MM.1S (cell line): ENCODE measurements around the gene ITSN2.

Experiments
- DNase-seq: peaks from one replicate; pipeline ENCODE4 v3.0.0-alpha.2; 2015
- H2AFZ ChIP-seq: fragments of 300-600 bp; sonication (generic); 2 replicates; pipeline ENCODE4 v1.6.0; 2016; ENCODE audit warnings: antibody characterized with exemption, low read length
- H3F3A ChIP-seq: fragments of 300-600 bp; sonication (generic); 2 replicates; pipeline ENCODE4 v1.6.1; 2016; ENCODE audit warnings: mild to moderate bottlenecking, antibody characterized with exemption, low read length, moderate library complexity, mixed read lengths; ENCODE audit not compliant: insufficient read depth
- H3K27ac ChIP-seq: fragments of 300-600 bp; sonication (generic); 2 replicates; pipeline ENCODE4 v1.5.1; 2016; ENCODE audit warnings: mild to moderate bottlenecking, low read length
- H3K27me3 ChIP-seq: fragments of 300-600 bp; sonication (generic); replicated peaks from 2 replicates; pipeline ENCODE4 v1.6.0; 2016; ENCODE audit warnings: low read length; ENCODE audit not compliant: insufficient read depth
- H3K36me3 ChIP-seq: fragments of 300-600 bp; sonication (generic); replicated peaks from 2 replicates; pipeline ENCODE4 v1.6.1; 2016; ENCODE audit warnings: mild to moderate bottlenecking, low read length, mixed read lengths; ENCODE audit not compliant: insufficient read depth
- H3K4me1 ChIP-seq: fragments of 300-600 bp; sonication (generic); 2 replicates; pipeline ENCODE4 v1.6.1; 2016; ENCODE audit warnings: low read length, mixed read lengths
- H3K4me2 ChIP-seq: fragments of 300-600 bp; sonication (generic); 2 replicates; pipeline ENCODE4 v1.6.0; 2016; ENCODE audit warnings: low read depth, low read length
- H3K4me3 ChIP-seq: fragments of 300-600 bp; sonication (generic); 2 replicates; pipeline ENCODE4 v1.5.1; 2016; ENCODE audit warnings: low read length, mixed read lengths
- H3K79me2 ChIP-seq: fragments of 300-600 bp; sonication (generic); 2 replicates; pipeline ENCODE4 v1.6.1; 2016; ENCODE audit warnings: mixed run types, low read length, mixed read lengths
- H3K9ac ChIP-seq: fragments of 300-600 bp; sonication (generic); 2 replicates; pipeline ENCODE4 v1.6.1; 2016; ENCODE audit warnings: low read length, mixed read lengths
- H3K9me2 ChIP-seq: fragments of 300-600 bp; sonication (generic); replicated peaks from 2 replicates; pipeline ENCODE4 v1.6.1; 2016; ENCODE audit warnings: mild to moderate bottlenecking, low read length, mixed read lengths; ENCODE audit not compliant: insufficient read depth
- H3K9me3 ChIP-seq: fragments of 300-600 bp; sonication (generic); replicated peaks from 2 replicates; pipeline ENCODE4 v1.6.1; 2016; ENCODE audit warnings: mild to moderate bottlenecking, low read length, mixed read lengths; ENCODE audit not compliant: insufficient read depth
- H4K20me1 ChIP-seq: fragments of 300-600 bp; sonication (generic); 2 replicates; pipeline ENCODE4 v1.6.1; 2016; ENCODE audit warnings: mild to moderate bottlenecking, low read length, moderate library complexity, mixed read lengths; ENCODE audit not compliant: insufficient read depth
- EZH2 ChIP-seq: fragments of 300-600 bp; sonication (generic); optimal IDR thresholded peaks from 2 replicates; pipeline ENCODE3; 2017; ENCODE audit warnings: low read depth, mild to moderate bottlenecking, antibody characterized with exemption, low read length, mixed read lengths
- EZH2phosphoT487 ChIP-seq: fragments of 300-600 bp; sonication (generic); IDR thresholded peaks from 2 replicates; pipeline ENCODE4 v1.6.1; 2018; ENCODE audit warnings: antibody characterized with exemption, low read length
- TF ChIP-seq, protein P1 (sequence below): fragments of 300-600 bp; sonication (generic); IDR thresholded peaks from 2 replicates; pipeline ENCODE4 v1.5.1; 2016; ENCODE audit warnings: antibody characterized with exemption, low read length, mixed read lengths

ITSN2 gene

DNA sequence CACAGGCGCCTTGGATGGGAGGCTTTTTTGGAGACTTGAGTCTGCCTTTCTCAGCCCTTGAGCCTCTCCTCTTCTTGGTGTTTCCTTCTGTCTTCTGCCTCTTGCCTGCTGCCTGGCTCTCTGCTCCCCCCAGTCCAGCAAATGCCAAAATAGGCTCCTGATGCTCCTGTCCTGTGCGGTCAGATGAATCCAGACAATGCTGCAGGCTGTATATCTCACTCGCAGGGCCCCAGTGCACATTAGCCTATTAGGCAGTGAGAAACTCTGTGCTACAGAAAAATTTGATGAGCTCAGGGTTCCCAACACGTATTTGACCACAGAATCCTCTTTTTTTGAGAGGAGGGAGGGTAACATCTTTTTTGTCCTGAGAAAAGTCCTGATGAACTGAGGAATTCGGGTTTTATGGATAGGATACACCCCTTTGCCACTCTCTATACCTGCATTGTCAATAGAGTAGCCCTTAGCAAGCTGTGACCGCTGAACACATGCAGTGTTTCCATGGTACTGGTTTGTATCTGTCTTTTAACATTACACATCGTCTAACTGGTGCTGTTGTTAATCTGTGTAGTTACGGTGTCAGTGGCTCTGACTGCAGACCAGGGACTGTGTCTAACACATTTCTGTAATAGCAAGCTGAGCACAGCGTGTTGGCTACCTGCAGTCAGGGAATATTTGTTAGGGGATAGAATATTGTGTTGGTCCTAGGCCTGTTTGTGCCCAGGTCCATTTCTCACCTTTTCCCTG is 134.7 kb downstream of the ITSN2 start:
- Histone ChIP-seq H3K4me1 (no peaks in the 10 kb centered on the region), H3F3A (no peaks in the 10 kb centered on the region), H3K27me3 (no peaks in the 10 kb centered on the region), H4K20me1 (no peaks in the 10 kb centered on the region), H3K4me3 (no peak overlapping the region), H3K27ac (no peak overlapping the region), H3K79me2 (no peaks in the 10 kb centered on the region), H3K36me3 (no peaks in the 10 kb centered on the region), H2AFZ (no peak overlapping the region), H3K4me2 (no peak overlapping the region), H3K9ac (no peak overlapping the region), H3K9me2 (no peaks in the 10 kb centered on the region), H3K9me3 (no peaks in the 10 kb centered on the region)
- DNase-seq, result no peak
- TF ChIP-seq EZH2phosphoT487, result no peak
- TF ChIP-seq EZH2, result no peak
- TF ChIP-seq, protein P1, sequence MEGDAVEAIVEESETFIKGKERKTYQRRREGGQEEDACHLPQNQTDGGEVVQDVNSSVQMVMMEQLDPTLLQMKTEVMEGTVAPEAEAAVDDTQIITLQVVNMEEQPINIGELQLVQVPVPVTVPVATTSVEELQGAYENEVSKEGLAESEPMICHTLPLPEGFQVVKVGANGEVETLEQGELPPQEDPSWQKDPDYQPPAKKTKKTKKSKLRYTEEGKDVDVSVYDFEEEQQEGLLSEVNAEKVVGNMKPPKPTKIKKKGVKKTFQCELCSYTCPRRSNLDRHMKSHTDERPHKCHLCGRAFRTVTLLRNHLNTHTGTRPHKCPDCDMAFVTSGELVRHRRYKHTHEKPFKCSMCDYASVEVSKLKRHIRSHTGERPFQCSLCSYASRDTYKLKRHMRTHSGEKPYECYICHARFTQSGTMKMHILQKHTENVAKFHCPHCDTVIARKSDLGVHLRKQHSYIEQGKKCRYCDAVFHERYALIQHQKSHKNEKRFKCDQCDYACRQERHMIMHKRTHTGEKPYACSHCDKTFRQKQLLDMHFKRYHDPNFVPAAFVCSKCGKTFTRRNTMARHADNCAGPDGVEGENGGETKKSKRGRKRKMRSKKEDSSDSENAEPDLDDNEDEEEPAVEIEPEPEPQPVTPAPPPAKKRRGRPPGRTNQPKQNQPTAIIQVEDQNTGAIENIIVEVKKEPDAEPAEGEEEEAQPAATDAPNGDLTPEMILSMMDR, result no peak

DNA sequence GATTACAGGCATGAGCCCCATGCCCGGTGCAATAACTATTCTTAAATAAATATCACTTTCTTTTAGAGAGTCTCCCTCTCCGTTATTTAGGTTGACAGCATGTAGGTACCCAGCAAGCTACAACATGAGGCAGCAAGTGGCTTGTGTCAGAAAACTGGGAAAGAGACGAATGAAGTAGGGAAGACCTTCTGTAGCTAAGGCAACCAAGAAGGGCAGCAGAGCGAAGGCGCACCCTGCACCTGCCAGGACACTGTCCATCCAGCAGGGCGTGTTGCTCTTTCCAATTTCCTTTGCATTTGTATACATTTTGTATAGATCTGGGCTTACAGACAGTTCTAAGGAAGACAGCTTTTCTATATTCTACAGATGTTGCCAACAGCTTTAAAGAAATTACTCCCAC is 137.4 kb downstream of the ITSN2 start:
- no peak overlapping the region for H3K9ac ChIP-seq

DNA sequence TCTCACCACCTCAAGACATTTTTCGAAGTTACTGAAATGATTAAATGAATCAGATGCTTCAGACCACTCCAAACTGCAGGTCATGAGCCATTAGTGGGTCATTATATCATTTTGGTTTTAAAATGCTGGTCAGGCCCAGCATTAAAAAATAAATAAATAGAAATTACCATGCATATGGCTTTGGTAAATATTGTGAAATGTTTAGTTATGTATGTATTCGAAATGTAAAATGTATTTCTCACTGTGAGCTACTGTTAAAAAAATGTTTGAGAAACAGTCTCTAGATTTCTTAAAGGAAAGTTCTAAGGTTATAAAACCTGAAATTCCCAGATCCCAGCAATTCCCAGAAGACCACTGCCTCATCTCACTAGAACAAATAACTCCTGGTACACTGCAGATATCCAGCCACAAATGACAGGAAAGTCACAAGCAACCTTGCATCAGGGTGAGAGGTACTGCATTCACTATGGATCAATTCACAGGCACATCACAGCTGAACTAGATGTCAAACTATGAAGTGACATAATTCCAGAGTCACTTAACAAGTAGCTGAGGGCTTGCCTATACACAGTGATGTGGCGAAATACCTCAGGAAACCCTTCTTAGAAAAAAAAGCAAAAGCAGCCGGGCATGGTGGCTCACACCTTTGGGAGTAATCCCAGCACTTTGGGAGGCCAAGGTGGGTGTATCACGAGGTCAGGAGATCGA is 138.8 kb downstream of the ITSN2 start:
- Histone ChIP-seq H3K27ac (no peak overlapping the region), H3K9me3 (no peaks in the 10 kb centered on the region), H4K20me1 (no peaks in the 10 kb centered on the region), H3K79me2 (no peaks in the 10 kb centered on the region), H3K4me3 (no peak overlapping the region), H2AFZ (no peak overlapping the region), H3K9ac (no peak overlapping the region), H3K9me2 (no peaks in the 10 kb centered on the region), H3K4me2 (no peak overlapping the region), H3K36me3 (no peaks in the 10 kb centered on the region), H3F3A (no peaks in the 10 kb centered on the region), H3K4me1 (no peaks in the 10 kb centered on the region), H3K27me3 (no peaks in the 10 kb centered on the region)
- no peak for DNase-seq
- TF ChIP-seq EZH2phosphoT487 (no peak), EZH2 (no peak)
- TF ChIP-seq, protein P1, result no peak

More for the DNA sequence above, 137.4 kb downstream of the ITSN2 start:
- H4K20me1 ChIP-seq, result no peaks in the 10 kb centered on the region
- H3K27ac ChIP-seq, result no peak overlapping the region
- DNase-seq, result no peak
- H3K4me3 ChIP-seq, result no peak overlapping the region
- H3K79me2 ChIP-seq, result no peaks in the 10 kb centered on the region
- no peak overlapping the region for H3K4me2 ChIP-seq
- H3K4me1 ChIP-seq, result no peaks in the 10 kb centered on the region
- no peaks in the 10 kb centered on the region for H3K9me2 ChIP-seq
- H2AFZ ChIP-seq, result no peak overlapping the region
- TF ChIP-seq, protein P1, result no peak
- TF ChIP-seq EZH2 (no peak), EZH2phosphoT487 (no peak)
- no peaks in the 10 kb centered on the region for H3F3A ChIP-seq
- H3K9me3 ChIP-seq, result no peaks in the 10 kb centered on the region
- no peaks in the 10 kb centered on the region for H3K36me3 ChIP-seq
- no peaks in the 10 kb centered on the region for H3K27me3 ChIP-seq
